T-cell (primary cell): ENCODE measurements around the gene CIAPIN1. TPM values are rescaled to one million over a fixed set of nuclear protein-coding genes. Genes with fewer than 3 reads are reported as not detected.
A peak's percentile ranks its signal among the peaks of the same experiment; 100 is the strongest.

Experiments used
- ATAC-seq, 4 experiments: fragments of 200-7000 bp in 3 of 4; fragments of 150-1000 bp in 1 of 4; cut with Tn5 transposase; replicated peaks in 1 of 4; 1 replicate in 3 of 4; 2 replicates in 1 of 4; pipeline ENCODE4 v1.10.0; 2021; ENCODE audit warnings: moderate library complexity in 3 of 4, mild to moderate bottlenecking in 2 of 4, moderate number of reproducible peaks in 1 of 4
- CTCF ChIA-PET, 2 donors: fragments of 300-600 bp; sonication (Branson Sonifier 250); formaldehyde crosslinking; loops; one replicate each; lab custom pipeline; 2022; ENCODE audit warnings: antibody characterized with exemption in 2 of 2; lab: Charles Lee
- POLR2A ChIA-PET, 2 donors: fragments of 300-600 bp; sonication (Branson Sonifier 250); formaldehyde crosslinking; loops; one replicate each; lab custom pipeline; 2022; ENCODE audit warnings: antibody characterized with exemption in 2 of 2; lab: Charles Lee
- DNase-seq, 35 experiments: peaks; one replicate each; pipeline versions ENCODE4 v3.0.0 to v3.0.0-alpha.2; 2013 to 2023
- H3K27ac ChIP-seq: one replicate; pipeline ENCODE4 v1.5.1; 2013; ENCODE audit warnings: low read length
- H3K27me3 ChIP-seq, 2 experiments: replicated peaks in 1 of 2; 1 replicate in 1 of 2; 2 replicates in 1 of 2; pipeline versions ENCODE4 v1.6.1 to v1.7.0; 2013; ENCODE audit warnings: low read length in 1 of 2, mixed read lengths in 1 of 2; ENCODE audit not compliant: control insufficient read depth in 2 of 2, insufficient read depth in 2 of 2; ENCODE audit errors: extremely low read depth in 1 of 2
- H3K36me3 ChIP-seq, 2 donors: 1 replicate in 1 of 2; 2 replicates in 1 of 2; pipeline versions ENCODE4 v1.6.1 to v1.7.0; 2013; ENCODE audit warnings: low read length in 1 of 2; ENCODE audit not compliant: control insufficient read depth in 2 of 2, insufficient read depth in 1 of 2; ENCODE audit errors: extremely low read depth in 1 of 2
- H3K4me1 ChIP-seq, 2 experiments: 1 replicate in 1 of 2; 2 replicates in 1 of 2; pipeline versions ENCODE4 v1.6.1 to v1.7.0; 2013; ENCODE audit warnings: low read length in 2 of 2, mixed read lengths in 1 of 2; ENCODE audit not compliant: insufficient read depth in 2 of 2, control insufficient read depth in 1 of 2; ENCODE audit errors: extremely low read depth in 1 of 2
- H3K4me3 ChIP-seq, 2 donors: 1 replicate in 1 of 2; 2 replicates in 1 of 2; pipeline versions ENCODE4 v1.5.1 to v1.7.0; 2013; ENCODE audit warnings: mild to moderate bottlenecking in 2 of 2, low read length in 1 of 2, moderate library complexity in 1 of 2; ENCODE audit not compliant: control insufficient read depth in 1 of 2; ENCODE audit errors: extremely low read depth in 1 of 2
- H3K9me3 ChIP-seq: 2 replicates; pipeline ENCODE4 v1.7.0; 2013
- H3K27ac Mint-ChIP-seq, 2 donors: one replicate each; pipeline ENCODE4 v1.8.0; 2020 to 2021; ENCODE audit warnings: mild to moderate bottlenecking in 2 of 2, mixed read lengths in 2 of 2
- H3K27me3 Mint-ChIP-seq, 2 donors: one replicate each; pipeline ENCODE4 v1.8.0; 2021 to 2022; ENCODE audit warnings: mixed read lengths in 2 of 2
- H3K36me3 Mint-ChIP-seq: one replicate; pipeline ENCODE4 v1.8.0; 2021; ENCODE audit warnings: mixed read lengths
- H3K4me1 Mint-ChIP-seq, 3 donors: one replicate each; pipeline ENCODE4 v1.8.0; 2020 to 2022; ENCODE audit warnings: mixed read lengths in 3 of 3, mild to moderate bottlenecking in 1 of 3
- H3K4me3 Mint-ChIP-seq, 3 donors: one replicate each; pipeline ENCODE4 v1.8.0; 2020 to 2022; ENCODE audit warnings: mild to moderate bottlenecking in 3 of 3, mixed read lengths in 3 of 3, moderate library complexity in 3 of 3
- H3K9me3 Mint-ChIP-seq, 3 donors: one replicate each; pipeline ENCODE4 v1.8.0; 2020 to 2022; ENCODE audit warnings: mixed read lengths in 3 of 3
- WGBS: methylation state at CpG from one replicate; pipeline ENCODE4 v1.1.5; 2013; ENCODE audit warnings: missing lambda C conversion rate; ENCODE audit not compliant: insufficient coverage; 5-methylcytosine and 5-hydroxymethylcytosine counted together
- total RNA-seq, 35 experiments: library from RNA in 6 of 35; stranded (reverse) in 6 of 35; fragments of 120-200 nt in 1 of 35; gene quantifications; one replicate each; pipeline versions ENCODE4 v1.2.1 to v1.2.4 and lab custom pipeline; 2013 to 2026

Gene CIAPIN1
- total RNA-seq, 5 donors from 2014 or later (not counting 1 experiment from before 2014, with no cell fraction given), result 26.5 to 46.8 (median 28.5) TPM

- Mint-ChIP-seq H3K27me3 (no peaks in the 10 kb centered on the region), H3K27ac (no peak overlapping the region), H3K4me3 (no peak overlapping the region), H3K4me1 (peaks cover 20 to 29% (median 24%) of the 10 kb centered on the region in 3 donors), H3K9me3 (no peaks in the 10 kb centered on the region), H3K36me3 (no peaks in the 10 kb centered on the region)
- 85% methylated on average over 6 of the region's 6 CpGs for WGBS
- DNase-seq, result no peak
- CTCF ChIA-PET, result no interaction called here
- Histone ChIP-seq H3K9me3 (no peaks in the 10 kb centered on the region), H3K27me3 (peaks cover 0 to 3% of the 10 kb centered on the region in 2 experiments), H3K27ac (no peak overlapping the region), H3K4me1 (peaks cover 4 to 30% of the 10 kb centered on the region in 2 experiments), H3K36me3 (no peaks in the 10 kb centered on the region), H3K4me3 (no peak overlapping the region)
- no peak for ATAC-seq
- POLR2A ChIA-PET, result no interaction called here
Observed at GRCh38 chr16:57480754-57481230, 33.6 kb upstream of the CIAPIN1 start.

GRCh38 chr16:57479976-57480753, 33.0 kb upstream of the CIAPIN1 start:
- no peaks in the 10 kb centered on the region for H3K27me3 ChIP-seq
- POLR2A ChIA-PET, result no interaction called here

GRCh38 chr16:57479205-57479975, 32.2 kb upstream of the CIAPIN1 start:
- DNase-seq, result no peak
- Histone ChIP-seq H3K4me3 (no peak overlapping the region), H3K4me1 (peaks cover 4 to 23% of the 10 kb centered on the region in 2 experiments), H3K36me3 (no peaks in the 10 kb centered on the region), H3K27ac (no peak overlapping the region), H3K27me3 (no peaks in the 10 kb centered on the region), H3K9me3 (no peaks in the 10 kb centered on the region)
- Mint-ChIP-seq H3K9me3 (no peaks in the 10 kb centered on the region), H3K36me3 (no peaks in the 10 kb centered on the region), H3K27ac (peak overlapping the region in 1 of 2 donors; percentile 28), H3K4me3 (no peak overlapping the region), H3K4me1 (peaks cover 13 to 19% (median 13%) of the 10 kb centered on the region in 3 donors), H3K27me3 (no peaks in the 10 kb centered on the region)
- ChIA-PET CTCF (no interaction called here), POLR2A (interaction anchor here in 1 of 2 donors (0.6 kb wide), 1 partner anchor 48 kb away, joined by 3 read pairs; no protein-coding TSS in a partner anchor)
- no peak for ATAC-seq
- 80% methylated on average over 25 of the region's 36 CpGs for WGBS

More at GRCh38 chr16:57479976-57480753, 33.0 kb upstream of the CIAPIN1 start:
- H3K4me1 ChIP-seq, result peaks cover 4 to 30% of the 10 kb centered on the region in 2 experiments
- DNase-seq (no peak), ATAC-seq (no peak)
- 90% methylated on average over 12 of the region's 15 CpGs for WGBS
- no peak overlapping the region for H3K27ac Mint-ChIP-seq
- H3K27me3 Mint-ChIP-seq, result no peaks in the 10 kb centered on the region
- CTCF ChIA-PET, result no interaction called here
- H3K4me3 Mint-ChIP-seq, result no peak overlapping the region
- no peak overlapping the region for H3K27ac ChIP-seq
- H3K9me3 ChIP-seq, result no peaks in the 10 kb centered on the region
- no peak overlapping the region for H3K4me3 ChIP-seq
- H3K9me3 Mint-ChIP-seq, result no peaks in the 10 kb centered on the region
- no peaks in the 10 kb centered on the region for H3K36me3 ChIP-seq
- no peaks in the 10 kb centered on the region for H3K36me3 Mint-ChIP-seq
- peaks cover 16 to 22% (median 21%) of the 10 kb centered on the region in 3 donors for H3K4me1 Mint-ChIP-seq

- Histone ChIP-seq H3K4me1 (peaks cover 4 to 23% of the 10 kb centered on the region in 2 experiments), H3K27ac (no peak overlapping the region), H3K4me3 (no peak overlapping the region), H3K27me3 (no peaks in the 10 kb centered on the region), H3K36me3 (no peaks in the 10 kb centered on the region), H3K9me3 (no peaks in the 10 kb centered on the region)
- POLR2A ChIA-PET, result interaction anchor here in 1 of 2 donors (0.6 kb wide), 1 partner anchor 47 kb away, joined by 3 read pairs; no protein-coding TSS in a partner anchor
- CTCF ChIA-PET, result interaction anchor here in 1 of 2 donors (1.0 kb wide), 1 partner anchor 41 kb away, joined by 3 read pairs; no protein-coding TSS in a partner anchor
- H3K4me1 Mint-ChIP-seq, result peaks cover 12 to 19% (median 13%) of the 10 kb centered on the region in 3 donors
- H3K27me3 Mint-ChIP-seq, result no peaks in the 10 kb centered on the region
- ATAC-seq (no peak), DNase-seq (no peak)
- no peak overlapping the region for H3K4me3 Mint-ChIP-seq
- no peaks in the 10 kb centered on the region for H3K9me3 Mint-ChIP-seq
- WGBS, result 71% methylated on average over 9 of the region's 15 CpGs
- H3K27ac Mint-ChIP-seq, result no peak overlapping the region
- no peaks in the 10 kb centered on the region for H3K36me3 Mint-ChIP-seq
Observed at GRCh38 chr16:57478396-57479204, 31.4 kb upstream of the CIAPIN1 start.

- 100% methylated on average over 2 of the region's 9 CpGs for WGBS
- Histone ChIP-seq H3K4me3 (no peak overlapping the region), H3K36me3 (peaks cover 0 to 3% of the 10 kb centered on the region in 2 donors), H3K4me1 (peaks cover 4 to 23% of the 10 kb centered on the region in 2 experiments), H3K27ac (no peak overlapping the region), H3K27me3 (no peaks in the 10 kb centered on the region), H3K9me3 (no peaks in the 10 kb centered on the region)
- ChIA-PET POLR2A (no interaction called here), CTCF (interaction anchor here in 1 of 2 donors (0.6 to 1.0 kb wide), 2 partner anchors 42 to 608 kb away, joined by 3 read pairs; no protein-coding TSS in a partner anchor)
- ATAC-seq (no peak), DNase-seq (no peak)
- Mint-ChIP-seq H3K27ac (no peak overlapping the region), H3K27me3 (no peaks in the 10 kb centered on the region), H3K4me3 (no peak overlapping the region), H3K4me1 (peaks cover 12 to 19% (median 13%) of the 10 kb centered on the region in 3 donors), H3K36me3 (no peaks in the 10 kb centered on the region), H3K9me3 (no peaks in the 10 kb centered on the region)
Observed at GRCh38 chr16:57477531-57478202, 30.5 kb upstream of the CIAPIN1 start.
